Stimulated activated CD8-positive, alpha-beta memory T cell treated with anti-CD3 and anti-CD28 coated beads, Interleukin-12 subunit alpha, Interleukin-12 subunit beta, amount 100 ng/mL, for 1 hour (primary cell): ENCODE data around the gene PPARD.
"Not testable (repeated sequence)": the region's sequence is repeated elsewhere in the genome, so short reads cannot be mapped to it uniquely, and the experiment has no call there.

Source experiments
- DNase-seq: peaks from one replicate; pipeline ENCODE4 v3.0.0-alpha.2; 2020; ENCODE audit warnings: low read depth

The PPARD gene

GRCh38 chr6:35381132-35381531, 38.8 kb downstream of the PPARD start:
- DNase-seq: no peak

- no peak for DNase-seq
These were observed 39.7 kb downstream of the PPARD start for GRCh38 chr6:35382015-35382414.

DNA sequence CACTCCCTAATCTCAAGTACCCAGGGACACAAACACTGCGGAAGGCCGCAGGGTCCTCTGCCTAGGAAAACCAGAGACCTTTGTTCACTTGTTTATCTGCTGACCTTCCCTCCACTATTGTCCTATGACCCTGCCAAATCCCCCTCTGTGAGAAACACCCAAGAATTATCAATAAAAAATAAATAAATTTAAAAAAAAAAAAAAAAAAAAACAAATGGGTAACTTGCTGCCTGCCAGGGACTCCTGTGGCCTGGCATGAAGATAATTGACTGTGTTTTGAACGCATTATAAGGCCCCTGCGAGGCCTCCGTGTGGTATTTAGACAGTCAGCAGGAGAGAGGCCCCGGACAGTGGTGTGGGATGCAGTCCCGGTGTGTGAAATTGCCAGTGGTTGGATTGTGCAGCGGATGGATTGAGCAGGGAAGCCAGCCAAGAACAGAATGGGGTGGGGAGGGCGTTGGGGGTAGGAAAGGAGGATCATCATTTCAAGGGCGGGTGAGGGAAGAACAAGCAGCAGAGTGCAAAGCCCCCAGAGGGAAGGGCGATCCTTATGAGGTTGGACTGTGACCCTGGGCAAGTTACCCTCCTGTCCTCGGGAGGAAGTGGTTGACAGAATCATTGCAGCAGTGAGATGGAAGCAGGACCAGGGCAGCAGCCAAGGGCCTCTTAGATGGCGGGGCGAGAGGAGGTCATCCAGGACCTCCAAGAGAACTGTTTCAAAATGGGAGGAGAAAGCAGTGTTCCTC, 43.3 kb downstream of the PPARD start:
- DNase-seq: no peak

DNA sequence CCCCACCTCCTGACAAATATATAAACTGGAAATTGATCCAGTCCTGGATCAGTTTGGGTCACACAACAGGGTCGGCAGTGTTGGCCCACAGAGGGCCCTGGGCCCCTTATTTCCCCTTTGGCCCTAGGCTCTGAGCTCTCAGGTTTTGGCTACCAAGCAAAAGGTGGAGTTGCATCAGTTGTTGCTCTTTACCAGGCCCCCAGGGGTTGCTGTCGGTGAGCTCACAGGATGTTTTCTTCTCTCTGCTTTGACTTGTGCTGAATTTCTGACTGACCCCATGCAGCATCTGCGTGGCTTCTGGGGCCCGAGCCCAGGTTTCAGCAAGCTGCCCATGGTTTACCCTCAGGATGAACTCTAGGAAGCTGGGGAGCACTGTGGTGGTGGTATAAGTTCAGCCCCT, 44.6 kb downstream of the PPARD start:
- no peak for DNase-seq

GRCh38 chr6:35388030-35388429, 45.7 kb downstream of the PPARD start:
- DNase-seq: no peak

- no peak for DNase-seq
These were observed 46.5 kb downstream of the PPARD start for GRCh38 chr6:35388772-35389352.

- DNase-seq: not testable (repeated sequence)
These were observed 47.0 kb downstream of the PPARD start for GRCh38 chr6:35389386-35389785.

- no peak for DNase-seq
These were observed 49.0 kb downstream of the PPARD start for GRCh38 chr6:35391240-35391968.

DNA sequence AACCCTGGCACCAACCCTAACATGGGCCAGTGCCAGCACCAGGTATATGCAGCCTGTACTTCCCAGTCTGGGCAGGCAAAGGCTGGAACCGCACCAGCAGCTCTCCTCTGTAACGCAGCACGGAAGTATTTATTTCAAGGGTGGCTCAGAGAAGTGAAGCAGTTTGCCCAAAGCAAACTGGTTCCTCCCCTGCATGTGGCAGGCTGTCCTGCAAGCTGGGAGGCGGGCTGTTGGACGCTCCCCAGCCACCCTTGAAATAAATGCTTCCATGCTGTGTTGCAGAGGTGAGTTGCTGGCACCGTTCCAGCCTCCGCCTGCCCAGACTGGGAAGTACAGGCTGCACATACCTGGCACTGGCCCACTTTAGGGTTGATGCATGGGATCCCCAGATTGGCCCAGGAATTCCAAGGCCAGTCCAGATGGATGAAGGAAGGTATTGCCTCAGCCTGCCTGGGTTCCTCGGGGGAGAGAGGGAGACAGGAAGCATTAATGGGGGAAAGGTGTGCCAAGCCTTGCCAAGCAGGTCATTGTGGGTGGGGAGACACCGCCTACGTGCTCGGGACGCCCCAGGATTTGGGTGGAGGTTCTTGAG, 49.8 kb downstream of the PPARD start:
- DNase-seq: no peak

- DNase-seq: no peak
These were observed 50.7 kb downstream of the PPARD start for GRCh38 chr6:35392773-35393672.

GRCh38 chr6:35396991-35397390, 54.6 kb downstream of the PPARD start:
- DNase-seq: no peak

DNA sequence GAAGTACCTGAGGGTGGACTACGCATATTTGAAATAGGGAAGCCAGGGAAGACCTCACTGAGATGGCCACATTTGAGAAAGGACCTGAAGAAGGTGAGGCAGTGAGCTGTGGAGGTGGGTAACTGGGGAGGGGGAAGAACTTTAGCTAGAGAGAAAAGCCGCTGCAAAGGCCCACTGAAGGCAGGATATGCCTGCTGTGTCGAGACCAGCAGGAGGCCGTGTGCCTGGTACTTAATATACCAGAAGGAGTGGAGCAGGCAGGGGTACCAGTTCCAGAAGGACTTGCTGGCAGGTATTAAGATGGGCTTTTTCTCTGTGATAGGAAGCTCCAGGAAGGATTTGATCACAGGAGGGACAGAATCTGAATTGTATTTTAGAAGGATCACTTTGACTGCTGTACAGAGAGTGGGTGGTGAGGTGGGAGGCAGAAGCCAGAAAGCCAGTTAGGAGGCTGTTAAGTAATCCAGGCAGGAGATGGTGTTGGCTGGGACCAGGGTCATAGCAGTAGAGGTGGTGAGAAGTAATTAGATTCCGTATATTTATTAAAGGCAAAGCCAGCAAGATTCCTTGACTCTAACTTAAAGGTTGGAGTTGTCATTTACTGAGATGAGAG, 55.6 kb downstream of the PPARD start:
- no peak for DNase-seq

- DNase-seq: no peak
These were observed 56.2 kb downstream of the PPARD start for GRCh38 chr6:35398526-35398925.

- no peak for DNase-seq
These were observed 57.8 kb downstream of the PPARD start for GRCh38 chr6:35400111-35400510.

GRCh38 chr6:35400901-35401311, 58.5 kb downstream of the PPARD start:
- DNase-seq: no peak

DNA sequence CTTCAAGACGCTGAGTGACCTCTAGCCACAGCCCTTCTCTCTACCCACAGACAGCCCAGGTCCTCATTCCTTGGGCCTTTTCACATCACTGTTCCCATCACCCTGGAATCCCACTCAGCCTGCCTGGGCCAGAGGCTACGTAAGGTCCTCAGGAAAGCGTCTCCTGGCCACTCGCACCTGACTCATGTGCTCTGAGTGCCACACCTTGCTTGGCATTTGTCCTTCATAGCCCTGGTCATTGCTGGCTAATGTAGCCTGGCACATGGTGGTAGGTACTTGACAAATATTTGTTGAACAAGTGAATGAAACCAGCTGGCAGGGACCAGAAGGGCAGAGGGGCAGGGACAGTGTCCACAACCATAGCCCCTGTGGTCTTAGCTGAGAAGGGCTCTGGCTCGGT, 59.2 kb downstream of the PPARD start:
- DNase-seq: no peak

- no peak for DNase-seq
These were observed 59.9 kb downstream of the PPARD start for GRCh38 chr6:35402136-35402855.

DNA sequence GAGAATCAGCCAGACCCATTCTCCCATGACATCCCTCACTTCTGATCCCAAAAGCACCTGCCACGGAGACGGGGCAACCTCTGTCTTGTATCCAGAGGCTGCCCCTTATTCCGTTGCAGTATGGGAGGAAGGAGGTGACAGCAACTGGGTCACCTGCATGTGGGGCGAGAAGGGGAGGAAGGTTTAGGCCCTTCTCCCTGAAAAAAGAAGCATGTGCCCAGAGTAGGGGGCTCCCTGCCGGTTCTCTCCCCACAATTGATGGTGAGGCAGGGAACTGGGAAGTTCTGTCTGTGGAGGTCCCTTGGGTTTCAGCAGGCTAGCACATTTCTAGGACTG, 60.5 kb downstream of the PPARD start:
- no peak for DNase-seq

GRCh38 chr6:35403544-35404442, 61.4 kb downstream of the PPARD start:
- DNase-seq: no peak
